Measurements from ENCODE around the gene CCDC190.

GRCh38 chr1:162902416-162902815 lies 41.4 kb upstream of the CCDC190 start:
- TF ChIP-seq EZH2 (IDR thresholded peaks at IDR 0.05; ENCODE audit: low read depth, unreplicated experiment) (no peak), CTCF (conservative IDR thresholded peaks at IDR 0.05; ENCODE audit: low read depth in 2 of 2) (no peak), ZNF114 (CRISPR knock-in tag; IDR thresholded peaks at IDR 0.05) (no peak), JUNB (IDR thresholded peaks at IDR 0.05; ENCODE audit: unreplicated experiment) (no peak), REST (IDR thresholded peaks at IDR 0.05; ENCODE audit: unreplicated experiment) (no peak)
